HG03460 (cell line): ENCODE data around the gene RDH5.

Experiments
- ATAC-seq: cut with Tn5 transposase; IDR thresholded peaks from one replicate; pipeline ENCODE4 v1.9.1; 2021; ENCODE audit not compliant: unreplicated experiment

The RDH5 gene

DNA sequence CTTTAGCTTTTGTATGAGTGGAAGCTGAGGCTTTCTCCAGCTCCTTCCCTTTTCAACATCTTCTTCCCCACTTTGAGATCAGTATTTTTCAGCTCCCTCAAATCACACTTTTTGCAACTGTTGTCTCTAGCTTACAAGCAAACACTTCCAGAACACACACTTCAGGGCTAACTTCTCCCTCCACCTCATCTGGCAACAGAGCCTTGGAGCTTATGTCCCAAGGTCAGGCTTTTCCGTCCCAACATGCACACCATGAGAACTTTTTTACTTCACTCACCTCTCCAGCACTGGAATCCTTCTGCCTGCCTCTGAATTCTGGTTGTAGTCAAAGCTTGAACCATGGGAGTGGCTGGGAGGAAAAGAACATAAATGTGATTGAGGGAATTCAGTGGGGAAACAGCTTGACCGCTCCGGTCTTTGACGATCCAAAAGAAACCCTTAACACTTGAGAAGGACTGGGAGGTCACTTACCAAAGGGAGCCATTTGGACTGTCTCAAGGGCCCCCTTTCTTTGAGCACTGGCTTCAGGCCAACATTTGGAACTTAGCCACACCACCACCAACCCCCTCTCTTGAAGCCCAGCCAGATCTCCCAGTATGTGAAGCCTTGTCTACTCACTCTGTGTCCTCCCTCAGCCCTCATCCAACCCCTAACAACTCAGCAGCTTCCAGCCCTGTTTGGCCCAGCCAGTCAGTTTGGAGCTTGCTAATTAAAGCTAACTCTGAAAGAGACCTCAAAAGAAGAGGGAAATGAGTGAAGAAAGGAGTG lies 8.2 kb upstream of the RDH5 start:
- no peak for ATAC-seq

DNA sequence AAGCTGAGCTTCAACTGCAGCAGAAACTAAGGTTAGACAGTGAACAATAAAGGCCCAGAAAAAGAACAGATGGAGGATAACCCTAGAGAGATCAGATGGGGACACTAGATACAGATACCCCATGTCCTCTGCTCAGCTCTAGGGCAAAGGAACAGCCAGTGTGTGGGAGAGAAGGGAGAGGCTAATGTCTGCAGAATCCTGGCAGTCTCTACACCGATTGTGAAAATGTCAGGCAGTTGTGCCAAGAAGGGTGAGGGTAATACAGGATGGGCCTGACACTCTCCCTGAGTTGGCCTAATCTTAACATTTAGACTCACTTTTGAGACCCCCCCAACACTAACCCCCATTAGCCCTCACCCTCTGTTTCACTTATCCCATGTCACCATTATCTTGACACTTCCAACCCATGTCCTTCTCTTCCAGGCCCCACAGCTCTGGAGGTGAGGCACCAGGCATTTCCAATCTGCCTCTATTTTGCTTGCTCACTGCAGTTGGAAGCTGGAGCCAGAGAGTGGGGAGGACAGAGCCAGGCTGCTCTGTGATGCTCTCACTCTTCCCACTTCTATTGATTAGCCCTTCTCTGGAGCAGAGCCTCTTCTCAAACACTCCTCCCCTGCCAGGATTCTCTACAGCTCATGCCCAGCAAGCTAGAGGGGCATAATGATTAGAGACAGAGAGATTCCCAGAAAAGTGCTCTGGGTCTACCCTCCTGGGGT lies 7.3 kb upstream of the RDH5 start:
- ATAC-seq: no peak

DNA sequence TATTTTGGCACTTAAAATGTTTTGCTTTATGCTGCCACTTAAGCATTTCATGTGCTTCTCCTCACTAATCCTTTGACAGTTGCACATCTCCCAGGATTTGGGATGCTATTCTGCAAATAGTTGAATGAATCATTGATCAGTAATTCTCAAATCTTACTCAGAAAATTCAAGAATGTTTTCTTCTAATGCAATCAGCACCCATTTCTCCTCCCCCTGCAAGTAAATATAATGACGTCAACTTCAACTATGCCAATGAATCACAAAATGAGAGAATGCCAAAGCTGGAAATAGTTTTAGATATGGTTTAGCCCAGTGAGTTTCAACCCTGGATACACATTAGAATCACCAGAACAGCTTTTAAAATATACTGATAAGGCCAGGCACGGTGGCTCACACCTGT lies 6.5 kb upstream of the RDH5 start:
- ATAC-seq: no peak

DNA sequence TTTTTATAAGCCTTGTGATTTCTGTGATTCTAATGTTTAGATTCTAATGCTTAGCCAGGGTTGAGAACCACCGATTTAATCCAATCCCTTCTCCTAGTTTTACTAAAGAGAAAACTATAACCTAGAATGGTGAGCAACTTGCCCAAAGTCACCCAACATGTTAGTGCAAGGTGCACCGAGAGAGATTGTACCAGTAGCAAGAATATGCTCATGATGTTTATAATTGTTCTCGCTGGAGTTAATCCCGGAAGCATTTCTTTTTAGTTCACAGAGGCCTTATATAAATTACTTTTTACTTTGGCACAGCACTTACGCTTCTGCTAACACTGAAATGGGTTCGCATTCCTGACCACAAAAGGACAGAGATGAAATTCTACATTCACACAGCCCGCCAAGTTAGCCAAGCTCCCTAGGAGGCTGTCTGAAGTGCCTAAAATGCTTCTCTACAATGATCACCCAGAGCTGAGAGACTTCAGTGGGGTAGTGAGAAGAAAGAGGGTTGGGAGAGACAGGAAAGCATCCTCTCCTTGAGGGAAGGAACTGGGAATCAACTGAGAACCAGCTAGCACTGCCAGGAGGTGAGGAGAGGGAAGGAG lies 4.9 kb upstream of the RDH5 start:
- ATAC-seq: no peak

DNA sequence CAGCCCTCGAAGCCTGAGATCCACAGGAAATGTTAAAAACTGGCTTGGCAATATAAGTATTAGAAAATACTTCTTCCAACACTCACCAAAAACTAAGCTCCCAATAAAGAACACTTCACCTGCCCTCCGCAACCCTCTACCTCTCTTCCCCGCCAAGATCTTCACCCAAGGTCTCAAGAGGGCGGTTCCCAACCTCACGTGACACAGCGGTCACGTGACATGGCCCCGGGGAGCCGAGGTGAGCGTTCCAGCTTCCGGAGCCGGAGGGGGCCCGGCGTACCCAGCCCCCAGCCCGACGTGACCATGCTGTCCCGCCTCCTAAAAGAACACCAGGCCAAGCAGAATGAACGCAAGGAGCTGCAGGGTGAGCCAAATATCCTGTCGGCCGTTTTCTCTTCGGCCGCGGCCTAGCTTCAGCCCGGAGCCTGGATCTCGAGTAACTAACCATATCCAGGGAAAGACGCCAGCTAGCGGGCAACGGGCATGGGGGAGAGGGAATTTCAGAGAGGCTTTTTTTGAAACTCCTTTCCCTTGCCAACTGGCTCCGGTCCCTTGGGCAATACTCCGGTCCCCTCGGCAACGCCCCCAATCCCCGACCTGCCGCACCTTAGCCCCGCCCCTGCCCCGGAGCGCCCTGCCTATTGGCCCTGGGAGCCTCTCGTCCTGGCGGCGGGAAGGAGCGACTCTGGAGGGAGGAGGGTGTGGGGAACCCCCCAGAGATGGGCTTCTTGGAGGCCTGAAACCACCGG lies 4.2 kb upstream of the RDH5 start, which contains the start of gene BLOC1S1:
TSS of gene BLOC1S1 (plus strand) at position 214 of the 749 bp plus-strand sequence. CDS start at position 220, 6 bp downstream.
- ATAC-seq: peak; percentile 97

DNA sequence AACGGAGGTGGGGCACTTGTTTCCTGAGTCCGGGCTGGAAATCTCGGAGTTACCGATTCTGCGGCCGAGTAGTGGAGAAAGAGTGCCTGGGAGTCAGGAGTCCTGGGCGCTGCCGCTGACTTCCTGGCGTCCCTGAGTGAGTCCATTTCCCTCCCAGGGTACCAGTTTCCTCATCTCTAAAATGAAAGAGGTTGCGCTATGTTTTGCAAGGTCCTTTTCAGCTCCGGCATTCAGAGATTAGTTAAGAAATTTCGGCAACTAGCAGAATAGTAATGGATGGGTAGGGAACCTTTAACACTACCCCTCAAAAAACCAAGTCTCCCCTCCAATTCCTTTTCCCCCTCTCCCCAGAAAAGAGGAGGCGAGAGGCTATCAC lies 3.6 kb upstream of the RDH5 start:
- no peak for ATAC-seq

DNA sequence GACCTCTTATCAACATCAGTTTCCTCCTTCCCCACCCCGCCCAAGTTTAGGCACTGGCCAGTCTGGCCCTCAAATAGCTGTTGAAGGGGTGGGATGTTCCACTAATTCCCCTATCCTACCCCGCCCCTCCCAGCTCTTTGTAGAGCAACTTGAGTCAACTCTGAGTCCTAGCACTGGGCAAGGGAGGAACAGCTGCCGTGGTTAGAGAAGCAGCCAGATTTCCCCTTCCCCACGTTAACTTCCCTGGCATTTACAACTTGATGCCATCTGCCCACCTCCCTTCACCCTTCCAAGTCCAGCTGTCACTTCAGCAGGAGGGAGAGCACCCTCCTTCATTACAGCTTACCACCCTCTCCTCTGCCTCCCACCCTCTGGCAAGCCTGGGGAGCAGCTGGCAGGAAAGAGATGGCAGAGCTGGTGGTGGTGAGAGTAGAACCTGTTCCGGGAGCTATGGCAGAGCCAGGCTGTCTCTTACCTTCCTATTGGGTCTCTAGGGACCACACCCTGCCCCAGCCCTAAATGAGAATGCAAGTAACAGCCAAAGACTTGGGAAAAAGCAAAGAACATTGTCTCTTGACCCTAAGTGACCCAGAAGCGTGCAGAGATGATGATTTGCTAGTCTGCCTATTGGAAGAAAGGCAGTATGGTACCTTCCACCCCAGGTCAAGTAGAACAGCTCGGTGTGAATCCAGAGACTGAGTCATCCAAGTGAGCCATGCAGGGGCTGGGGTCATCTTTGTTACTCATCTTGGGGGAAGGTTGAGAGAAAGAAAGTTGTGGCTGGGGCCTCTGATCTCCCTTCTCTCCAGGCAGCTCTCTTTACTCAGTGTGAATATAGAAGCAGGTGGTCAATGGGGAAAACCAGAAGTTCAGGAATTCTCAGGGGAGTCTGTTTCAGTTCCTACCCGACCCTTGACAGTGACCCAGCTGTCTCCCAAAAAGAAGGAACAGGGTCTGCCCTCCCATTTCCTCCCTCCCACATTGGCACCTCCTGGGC lies 2.9 kb upstream of the RDH5 start:
- no peak for ATAC-seq

DNA sequence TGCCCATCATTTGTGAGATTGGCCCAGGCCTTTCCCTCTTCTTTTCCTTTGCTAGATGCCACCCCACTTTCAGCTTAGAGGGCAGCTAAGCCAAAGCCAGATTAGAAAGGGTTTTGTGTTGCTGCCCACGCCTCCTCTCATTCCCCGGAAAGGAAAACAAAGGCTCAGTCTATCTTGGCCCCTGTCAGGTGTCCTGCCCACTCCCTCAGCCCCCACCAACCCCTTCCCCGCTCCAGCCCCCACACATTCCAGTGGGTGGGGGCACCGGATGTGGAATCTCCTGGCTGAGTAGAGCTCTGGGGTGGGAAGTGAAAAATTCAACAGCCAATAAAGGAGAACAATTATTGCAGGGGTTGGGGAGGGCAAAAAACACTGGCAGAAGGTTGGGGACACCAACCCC lies 2.2 kb upstream of the RDH5 start:
- ATAC-seq: no peak

DNA sequence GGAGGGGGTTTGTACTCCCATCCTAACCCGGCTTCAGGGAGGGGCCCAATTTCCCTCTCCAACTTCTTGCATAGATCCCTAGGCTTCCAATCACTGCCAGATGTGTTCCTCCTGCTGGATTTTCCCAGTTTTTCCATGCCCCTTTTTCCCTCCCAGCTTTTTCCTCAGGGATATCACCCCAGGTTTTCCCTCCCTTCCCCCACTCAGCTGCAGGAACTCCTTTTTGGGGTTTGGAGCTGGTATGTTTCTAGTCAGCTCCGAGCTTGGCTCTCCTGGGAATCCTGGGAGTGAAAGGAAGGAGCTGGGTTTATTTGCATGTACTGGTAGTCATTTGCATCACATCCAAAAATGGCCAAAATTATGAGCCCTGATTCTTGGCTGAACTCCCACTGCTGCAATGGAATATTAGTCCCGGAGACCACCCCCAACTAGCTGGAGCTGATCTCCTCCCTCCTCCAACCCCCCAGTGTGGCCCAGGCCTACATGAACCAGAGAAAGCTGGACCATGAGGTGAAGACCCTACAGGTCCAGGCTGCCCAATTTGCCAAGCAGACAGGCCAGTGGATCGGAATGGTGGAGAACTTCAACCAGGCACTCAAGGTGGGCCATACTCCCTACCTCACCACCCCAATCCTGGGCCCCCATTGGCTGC lies 1.4 kb upstream of the RDH5 start:
- ATAC-seq: no peak

DNA sequence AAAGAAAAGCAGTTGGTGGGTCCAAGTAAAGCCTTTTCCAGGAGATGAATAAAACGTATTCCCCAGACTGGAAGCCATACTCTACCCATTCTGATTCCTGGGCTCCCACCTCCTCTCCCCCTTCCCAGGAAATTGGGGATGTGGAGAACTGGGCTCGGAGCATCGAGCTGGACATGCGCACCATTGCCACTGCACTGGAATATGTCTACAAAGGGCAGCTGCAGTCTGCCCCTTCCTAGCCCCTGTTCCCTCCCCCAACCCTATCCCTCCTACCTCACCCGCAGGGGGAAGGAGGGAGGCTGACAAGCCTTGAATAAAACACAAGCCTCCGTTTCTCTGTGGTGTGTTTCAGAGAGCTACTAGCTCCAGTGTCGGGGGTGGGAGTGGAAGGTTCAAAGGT lies 822 bp upstream of the RDH5 start:
- no peak for ATAC-seq

DNA sequence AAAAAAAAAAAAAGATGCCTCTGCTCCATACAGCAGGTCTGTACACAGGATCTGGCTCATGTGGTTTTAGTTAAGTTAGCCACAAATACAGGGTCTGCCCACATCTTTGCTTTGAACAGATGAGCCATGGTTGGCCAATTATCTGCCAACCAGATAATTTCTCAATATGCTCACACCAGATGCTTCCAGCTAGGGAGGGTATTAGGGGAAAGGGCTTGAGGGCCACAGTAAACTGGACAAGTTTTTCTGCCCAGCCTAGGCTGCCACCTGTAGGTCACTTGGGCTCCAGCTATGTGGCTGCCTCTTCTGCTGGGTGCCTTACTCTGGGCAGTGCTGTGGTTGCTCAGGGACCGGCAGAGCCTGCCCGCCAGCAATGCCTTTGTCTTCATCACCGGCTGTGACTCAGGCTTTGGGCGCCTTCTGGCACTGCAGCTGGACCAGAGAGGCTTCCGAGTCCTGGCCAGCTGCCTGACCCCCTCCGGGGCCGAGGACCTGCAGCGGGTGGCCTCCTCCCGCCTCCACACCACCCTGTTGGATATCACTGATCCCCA lies 776 bp downstream of the RDH5 start:
- ATAC-seq: no peak

DNA sequence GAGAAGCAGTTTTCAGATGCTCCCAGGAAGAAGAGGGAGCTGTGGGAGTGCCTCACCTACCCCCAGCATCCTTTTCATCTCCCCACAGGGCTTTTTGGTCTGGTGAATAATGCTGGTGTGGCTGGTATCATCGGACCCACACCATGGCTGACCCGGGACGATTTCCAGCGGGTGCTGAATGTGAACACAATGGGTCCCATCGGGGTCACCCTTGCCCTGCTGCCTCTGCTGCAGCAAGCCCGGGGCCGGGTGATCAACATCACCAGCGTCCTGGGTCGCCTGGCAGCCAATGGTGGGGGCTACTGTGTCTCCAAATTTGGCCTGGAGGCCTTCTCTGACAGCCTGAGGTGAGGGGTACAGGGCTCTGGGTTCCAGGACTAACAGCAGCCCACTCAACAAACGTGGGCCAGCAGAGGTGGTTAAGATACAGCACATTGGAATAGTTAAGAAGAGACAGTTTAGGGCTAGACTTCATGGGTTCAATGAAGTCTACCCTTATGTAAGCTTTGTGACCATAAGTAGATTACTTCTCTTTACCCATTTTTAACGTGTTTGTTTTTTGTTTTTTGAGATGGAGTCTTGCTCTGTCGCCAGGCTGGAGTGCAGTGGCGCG lies 1.5 kb downstream of the RDH5 start:
- no peak for ATAC-seq

DNA sequence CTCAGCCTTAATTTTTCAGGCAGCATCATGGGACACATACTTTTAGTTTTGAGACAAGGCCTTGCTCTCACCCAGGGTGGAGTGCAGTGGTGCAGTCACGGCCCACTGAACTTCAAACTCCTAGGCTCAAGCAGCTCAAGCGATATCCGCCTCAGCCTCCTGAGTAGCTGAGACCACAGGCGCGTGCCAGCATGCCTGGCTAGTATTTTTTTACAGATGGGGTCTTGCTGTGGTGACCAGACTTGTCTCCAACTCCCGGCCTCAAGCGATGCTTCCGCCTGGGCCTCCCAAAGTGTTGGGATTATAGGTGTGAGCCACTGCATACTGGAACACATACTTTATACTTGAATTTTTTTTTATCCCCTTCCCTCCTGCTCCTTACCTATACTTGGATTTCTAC lies 2.8 kb downstream of the RDH5 start:
- ATAC-seq: no peak

DNA sequence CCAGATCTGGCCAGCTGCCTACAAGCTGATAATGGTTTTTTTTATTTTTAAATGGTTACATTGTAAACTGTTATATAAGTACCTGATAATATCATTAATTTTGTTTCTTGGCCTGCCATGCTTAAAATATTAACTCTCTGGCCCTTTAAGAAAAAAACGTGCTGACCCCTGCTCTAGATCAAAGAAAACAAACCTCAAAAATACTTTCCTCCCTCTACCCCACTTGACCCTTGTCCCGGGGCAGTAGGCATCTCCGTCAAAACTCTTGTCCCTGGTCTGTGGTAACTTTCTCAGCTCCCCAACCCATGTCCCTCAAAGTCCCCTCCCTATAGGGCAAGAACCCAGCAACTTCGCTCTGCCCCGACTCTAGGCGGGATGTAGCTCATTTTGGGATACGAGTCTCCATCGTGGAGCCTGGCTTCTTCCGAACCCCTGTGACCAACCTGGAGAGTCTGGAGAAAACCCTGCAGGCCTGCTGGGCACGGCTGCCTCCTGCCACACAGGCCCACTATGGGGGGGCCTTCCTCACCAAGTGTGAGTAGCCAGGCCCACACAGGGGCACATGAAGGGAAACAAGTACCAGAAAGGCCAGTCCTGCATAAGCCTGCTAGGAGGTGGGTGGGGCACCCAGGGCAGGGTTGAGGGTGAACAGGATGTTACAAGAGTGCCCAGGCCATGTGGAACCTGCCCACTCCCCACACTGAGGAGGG lies 3.5 kb downstream of the RDH5 start:
- no peak for ATAC-seq

DNA sequence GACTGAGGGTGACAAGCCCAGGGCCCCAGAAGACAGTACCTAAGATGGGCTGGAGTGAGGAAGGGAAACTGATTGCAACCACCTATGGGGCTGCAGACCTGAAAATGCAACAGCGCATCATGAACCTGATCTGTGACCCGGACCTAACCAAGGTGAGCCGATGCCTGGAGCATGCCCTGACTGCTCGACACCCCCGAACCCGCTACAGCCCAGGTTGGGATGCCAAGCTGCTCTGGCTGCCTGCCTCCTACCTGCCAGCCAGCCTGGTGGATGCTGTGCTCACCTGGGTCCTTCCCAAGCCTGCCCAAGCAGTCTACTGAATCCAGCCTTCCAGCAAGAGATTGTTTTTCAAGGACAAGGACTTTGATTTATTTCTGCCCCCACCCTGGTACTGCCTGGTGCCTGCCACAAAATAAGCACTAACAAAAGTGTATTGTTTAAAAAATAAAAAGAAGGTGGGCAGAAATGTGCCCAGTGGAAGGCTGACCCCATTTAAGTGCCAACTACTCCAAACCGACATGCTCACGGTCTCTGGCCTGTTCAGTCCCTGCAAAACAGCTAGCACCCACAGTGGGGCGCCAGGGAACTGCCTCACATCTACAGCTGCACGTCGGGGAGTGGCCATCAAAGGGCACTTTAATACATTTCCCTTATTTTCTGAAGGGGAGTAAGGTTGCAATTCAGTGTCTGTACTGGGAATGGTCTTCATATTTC lies 4.2 kb downstream of the RDH5 start:
- ATAC-seq: no peak

DNA sequence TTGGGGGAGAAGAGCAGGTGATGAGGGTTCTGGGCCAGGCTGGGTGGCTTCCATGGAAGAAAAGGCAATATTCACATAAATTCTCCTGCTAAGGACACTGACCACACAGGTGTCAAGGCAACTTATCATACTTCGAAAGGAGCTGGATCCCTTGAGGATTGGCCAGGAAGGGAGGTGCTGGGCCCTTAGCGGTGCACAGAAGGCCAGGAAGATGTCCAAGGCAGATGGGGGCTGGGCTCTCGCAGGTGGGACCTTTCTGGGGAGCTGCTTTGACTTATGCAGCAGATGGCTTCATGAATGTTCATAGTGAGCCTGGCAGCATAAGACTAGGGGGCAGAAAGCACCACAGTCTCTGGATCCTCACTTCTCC lies 4.7 kb downstream of the RDH5 start:
- no peak for ATAC-seq

DNA sequence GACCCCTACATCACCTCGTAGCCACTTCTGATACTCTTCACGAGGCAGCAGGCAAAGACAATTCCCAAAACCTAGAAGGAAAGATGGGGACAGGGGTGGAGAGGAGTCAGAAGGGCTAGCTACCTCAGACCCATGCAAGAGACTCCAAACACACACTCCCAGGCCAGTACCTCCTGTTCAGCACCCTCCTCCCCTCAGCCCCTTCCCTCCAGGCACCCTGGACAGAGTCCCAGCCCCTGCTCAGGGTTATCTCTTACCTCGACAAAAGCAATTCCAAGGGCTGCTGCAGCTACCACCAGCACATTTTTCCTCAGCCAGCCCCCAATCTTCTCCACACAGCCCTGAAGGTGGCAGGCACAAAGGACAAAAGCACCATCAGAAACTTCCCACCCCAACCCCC lies 5.4 kb downstream of the RDH5 start:
- no peak for ATAC-seq

DNA sequence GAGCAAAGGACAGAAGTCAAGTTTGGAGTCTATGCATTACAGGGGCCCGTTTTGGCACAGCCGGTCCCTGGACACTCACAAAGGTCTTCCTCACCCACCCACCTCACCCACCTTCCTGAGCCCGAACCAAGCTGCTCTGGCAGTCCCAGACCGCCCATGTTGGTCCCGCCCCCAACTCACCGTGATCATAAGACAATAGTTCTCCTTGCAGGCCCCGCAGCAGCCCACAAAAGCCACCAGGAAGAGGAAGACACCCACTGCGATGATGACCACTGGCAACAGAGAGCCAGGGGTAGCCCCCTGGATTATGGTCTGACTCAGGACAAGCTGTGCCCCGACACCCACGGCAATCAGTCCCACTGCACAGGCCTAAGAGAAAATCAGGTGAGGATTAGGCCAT lies 6.8 kb downstream of the RDH5 start:
- ATAC-seq: no peak
